Bone marrow (tissue), 2 donors: ENCODE data around the gene FAF1.

Source experiments
- DNase-seq, 2 donors: peaks; one replicate each; lab custom pipeline; 2025; lab: John Stamatoyannopoulos, UW

Gene FAF1

DNA sequence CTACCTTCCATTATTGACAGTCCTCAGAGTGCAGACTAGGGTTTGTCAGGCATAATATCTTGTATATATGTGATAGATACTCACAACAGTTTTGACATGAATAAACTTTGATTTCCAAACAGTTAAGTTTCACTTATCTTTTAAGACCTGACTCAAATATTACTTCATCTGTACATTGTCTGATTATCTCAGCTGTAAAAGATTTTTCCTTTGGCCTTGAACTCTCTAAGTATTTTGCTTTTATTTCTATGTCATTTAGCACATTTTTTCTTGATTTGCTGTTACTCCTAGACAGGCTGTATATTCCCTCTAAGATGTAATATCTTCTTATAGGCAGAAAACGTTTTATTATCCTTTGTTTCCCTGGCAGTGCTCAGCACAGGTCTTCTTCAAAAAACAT, 471.2 kb downstream of the FAF1 start:
- no peak for DNase-seq

DNA sequence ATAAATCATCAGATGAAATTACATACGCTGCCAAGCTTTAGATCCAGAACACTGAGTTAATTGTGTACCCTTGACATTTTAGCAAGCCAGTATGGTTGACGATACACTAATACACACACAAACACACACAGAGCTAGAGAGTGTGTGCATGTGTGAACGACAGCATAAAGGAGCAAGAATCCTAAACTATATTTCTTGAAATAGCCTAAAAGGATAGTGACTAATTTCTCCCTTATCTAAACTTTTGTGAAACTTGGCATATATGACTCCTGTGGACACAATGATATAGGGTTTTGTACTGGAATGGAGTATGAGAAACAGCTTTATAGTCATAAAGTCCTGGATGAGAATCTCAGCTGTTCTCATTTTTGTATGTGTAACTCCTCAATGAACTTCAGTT, 471.7 kb downstream of the FAF1 start:
- no peak for DNase-seq

DNA sequence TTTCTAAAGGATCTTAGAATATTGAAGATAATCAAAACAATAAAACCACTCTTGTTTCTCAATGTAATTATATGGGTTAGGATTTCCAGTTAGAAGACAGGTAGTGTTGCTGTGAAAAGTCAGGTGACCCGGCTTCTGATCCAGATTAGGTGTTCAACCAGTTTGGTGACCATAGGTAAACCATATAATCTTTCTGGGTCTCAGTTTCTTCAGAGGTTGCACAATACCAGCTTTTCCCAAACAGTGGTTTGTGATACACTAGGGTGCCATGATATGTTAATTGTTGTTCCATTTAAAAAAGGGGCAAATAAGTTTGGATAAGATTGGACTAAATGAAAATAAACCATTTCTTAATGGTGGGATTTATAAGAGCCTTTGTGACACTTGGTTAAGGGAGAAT, 472.3 kb downstream of the FAF1 start:
- no peak for DNase-seq

DNA sequence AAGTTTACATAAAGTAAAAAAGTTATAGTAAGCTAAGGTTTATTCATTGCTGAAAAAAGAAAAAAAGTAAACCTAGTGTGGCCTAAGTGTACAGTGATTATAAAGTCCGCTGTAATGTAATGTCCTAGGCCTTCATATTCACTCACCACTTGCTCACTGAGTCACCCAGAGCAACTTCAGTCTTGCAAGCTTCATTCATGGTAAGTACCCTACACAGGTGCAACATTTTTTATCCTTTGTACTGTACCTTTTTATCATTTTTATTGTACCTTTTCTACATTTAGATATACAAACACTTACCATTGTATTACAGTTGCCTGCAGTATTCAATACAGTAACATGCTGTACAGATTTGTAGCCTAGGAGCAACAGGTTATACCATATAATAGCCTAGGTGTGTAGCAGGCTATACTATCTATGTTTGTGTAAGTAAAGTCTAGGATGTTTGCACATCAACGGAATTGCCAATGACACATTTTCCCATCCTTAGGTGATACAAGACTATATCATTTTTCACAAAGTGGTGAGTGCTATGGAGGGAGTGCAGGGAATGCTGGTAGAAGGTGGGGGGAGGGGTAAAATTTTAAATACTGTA, 478.8 kb downstream of the FAF1 start:
- no peak for DNase-seq

DNA sequence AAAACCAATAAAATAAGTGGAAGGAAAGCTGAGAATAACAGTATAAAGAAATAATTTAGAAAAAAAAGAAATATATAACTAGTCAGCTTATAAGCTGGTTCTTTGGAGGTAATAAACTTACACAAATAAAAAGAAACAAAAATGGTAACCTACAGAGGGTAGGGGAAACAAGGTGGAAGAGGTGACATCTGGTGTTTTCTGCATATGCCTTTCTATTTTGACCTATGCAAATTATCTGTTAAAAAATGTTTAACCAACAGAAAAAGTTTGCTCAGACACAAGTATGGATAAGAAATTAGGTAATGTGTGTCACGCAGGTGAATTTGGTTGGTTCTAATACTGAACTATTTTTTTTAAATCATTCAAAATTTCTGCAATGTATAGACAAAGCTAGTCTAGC, 483.3 kb downstream of the FAF1 start:
- no peak for DNase-seq

DNA sequence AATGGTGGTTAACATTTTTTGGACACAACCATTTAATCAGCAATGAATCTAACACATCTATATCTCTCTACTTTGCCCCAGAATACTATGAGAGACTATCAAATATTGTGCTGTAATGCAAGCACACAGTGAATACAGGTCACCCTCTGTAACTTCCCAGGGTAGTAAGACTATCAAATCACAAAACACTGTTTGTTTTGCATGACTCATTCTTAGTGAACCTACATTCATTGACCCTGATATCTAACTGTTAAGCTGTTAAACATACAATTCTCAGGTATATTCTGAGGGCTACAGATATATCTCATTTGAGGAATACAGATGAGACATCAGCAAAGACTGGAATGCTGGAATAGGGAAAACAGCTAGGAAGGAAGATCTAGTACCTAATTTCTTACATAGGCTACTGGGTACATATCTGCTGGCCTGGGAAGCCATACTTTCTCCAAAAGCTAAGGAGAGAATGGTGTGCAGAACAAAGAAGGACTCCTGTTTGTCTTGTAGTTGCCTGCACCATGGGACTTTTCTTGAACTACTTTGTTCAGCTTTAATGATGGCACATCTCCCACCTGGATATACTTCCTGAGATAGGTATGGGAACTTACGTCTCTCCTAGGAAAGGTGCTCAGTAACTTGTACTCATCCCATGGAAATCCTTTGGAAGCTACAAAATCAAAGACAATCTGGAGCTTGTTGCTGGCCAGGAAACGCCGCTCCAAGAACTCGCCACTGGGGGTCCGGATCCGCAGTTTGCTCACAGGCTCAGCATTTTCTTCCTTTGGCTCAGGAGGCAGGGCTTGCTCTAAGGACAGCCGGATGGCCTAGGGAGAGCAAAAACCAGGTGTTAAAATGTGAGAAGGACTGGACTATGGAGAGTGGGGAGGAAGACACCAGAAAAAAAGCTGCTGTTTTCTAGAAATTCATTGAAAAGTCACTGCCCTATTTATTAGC, 484.9 kb downstream of the FAF1 start:
- DNase-seq: no peak

DNA sequence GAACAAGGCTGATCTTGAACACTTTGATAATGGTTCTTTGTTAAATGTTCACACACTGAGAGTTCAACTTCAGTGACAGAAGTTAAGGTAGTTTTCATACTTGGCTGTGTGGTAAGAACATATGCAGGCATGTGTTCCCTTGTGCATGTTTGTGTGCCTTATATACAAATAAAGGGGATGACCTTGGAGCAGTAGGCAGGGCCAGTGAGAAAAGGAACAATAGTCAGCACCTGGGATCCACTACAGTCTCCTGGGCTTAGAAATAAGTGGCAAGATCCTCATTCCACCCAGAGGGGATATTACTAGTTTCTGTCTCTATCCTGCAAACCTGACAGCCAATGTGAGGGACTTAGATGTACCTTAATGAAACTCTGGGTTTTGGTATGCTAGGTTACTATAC, 486.6 kb downstream of the FAF1 start:
- DNase-seq: no peak

DNA sequence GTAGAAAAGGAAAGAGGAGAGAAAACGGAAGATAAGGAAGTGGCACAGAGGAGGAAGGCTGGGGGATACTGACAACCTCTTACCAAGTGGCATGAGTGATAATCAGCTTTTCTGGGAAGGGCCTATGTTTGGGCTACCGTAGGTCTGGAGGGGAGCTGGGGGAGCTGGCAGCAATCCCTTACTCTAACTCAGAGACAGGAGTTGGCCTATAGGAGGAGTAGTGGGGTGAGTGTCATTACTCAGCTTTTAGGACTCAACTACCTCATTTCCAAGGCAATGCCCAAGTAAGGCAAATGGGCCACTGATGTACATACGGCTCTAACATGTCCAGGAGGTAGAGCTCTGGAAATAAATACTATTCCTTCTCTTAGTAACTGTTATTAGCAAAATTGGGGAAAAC, 488.1 kb downstream of the FAF1 start:
- no peak for DNase-seq

DNA sequence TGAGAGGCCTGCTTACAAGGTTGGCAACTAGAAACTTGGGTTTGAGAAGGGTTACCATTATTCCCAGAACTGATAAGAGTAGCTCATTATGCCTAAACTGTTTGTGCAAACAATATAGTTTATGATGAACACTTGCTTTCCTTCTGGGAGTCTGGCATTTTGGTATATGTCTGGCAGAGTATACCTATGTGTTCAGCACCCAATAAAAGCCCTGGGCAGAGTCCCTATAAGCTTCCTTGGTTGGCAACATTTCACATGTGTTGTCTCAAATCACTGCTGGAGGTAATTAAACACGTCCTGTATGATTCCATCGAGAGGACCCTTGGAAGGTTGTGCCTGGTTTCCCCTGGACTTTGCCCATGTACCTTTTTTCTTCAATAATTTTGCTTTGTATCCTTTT, 497.1 kb downstream of the FAF1 start:
- no peak for DNase-seq

DNA sequence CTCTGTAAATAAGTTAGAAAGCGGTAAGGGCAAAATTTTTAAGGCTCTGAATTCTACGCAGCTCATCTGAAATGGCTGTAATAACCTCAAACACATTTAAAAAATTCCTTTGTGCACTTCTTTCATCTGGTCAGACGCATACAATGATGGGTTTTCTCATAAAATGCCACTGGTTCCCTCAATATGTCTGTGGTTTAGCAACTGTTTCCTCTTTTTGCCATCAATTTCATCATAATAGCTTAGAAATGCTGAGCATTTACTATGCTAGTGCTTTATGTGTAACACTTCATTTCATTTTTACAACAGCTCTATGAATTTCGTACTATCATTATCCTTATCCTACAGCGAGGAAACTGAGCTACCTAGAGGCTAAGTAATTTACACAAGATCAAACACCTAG, 501.6 kb downstream of the FAF1 start:
- DNase-seq: peak in 1 of 2 donors; percentile 6

DNA sequence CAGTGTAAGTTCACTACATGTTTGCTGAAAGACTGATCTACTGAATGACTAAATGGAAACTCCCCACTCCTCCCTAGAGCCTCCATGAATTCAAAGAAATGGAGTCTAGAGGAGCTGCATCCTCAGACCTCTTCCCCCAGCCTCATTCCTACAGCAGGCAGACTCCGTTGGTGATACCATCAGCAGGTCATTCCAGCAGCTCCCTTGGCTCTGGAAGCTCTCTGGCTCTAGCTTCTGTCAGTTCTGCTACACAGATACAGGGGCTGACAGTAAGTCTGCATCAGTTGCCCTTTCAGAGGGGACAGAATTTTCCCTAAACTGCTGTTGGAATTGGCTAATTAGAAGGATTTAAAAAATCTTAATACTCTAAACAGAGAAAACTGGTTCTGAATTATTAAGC, 505.2 kb downstream of the FAF1 start:
- no peak for DNase-seq

DNA sequence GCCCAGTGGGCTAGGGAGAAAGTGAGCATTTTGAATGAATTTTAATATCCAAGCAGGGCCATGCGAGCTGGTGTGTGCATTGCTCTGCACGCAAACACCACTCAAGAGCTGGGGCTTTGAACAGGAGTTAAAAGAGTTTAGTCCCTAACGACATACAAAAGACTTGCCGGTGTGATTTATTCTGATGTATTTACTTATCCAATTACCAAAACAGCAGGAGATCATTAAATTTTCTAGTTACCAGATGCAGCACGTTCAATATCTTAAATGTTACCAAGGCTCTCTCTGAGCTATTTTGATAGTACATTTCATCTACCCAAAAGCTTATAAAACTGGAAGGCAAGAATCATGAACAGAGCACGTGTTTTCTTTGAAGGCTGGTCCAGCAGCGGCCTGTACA, 506.8 kb downstream of the FAF1 start:
- DNase-seq: no peak

DNA sequence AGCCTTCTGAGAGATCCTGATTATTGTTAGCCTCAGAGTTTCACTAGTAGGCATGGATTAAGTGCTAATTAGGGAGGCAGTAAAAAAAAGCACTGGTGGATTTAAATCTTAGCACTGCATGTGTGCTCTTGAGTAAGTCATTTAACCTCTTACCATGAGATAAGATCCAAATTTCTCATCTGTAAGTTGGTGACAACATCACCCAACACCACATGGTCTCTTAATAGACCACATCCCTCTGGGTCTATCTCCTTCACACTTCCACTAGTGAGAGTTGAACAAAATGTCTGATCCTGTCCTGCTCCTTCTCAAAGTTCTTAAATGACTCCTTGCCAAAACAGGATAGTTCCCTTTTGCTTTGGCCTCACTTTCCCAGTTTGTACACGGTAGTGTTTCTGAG, 507.4 kb downstream of the FAF1 start:
- no peak for DNase-seq

DNA sequence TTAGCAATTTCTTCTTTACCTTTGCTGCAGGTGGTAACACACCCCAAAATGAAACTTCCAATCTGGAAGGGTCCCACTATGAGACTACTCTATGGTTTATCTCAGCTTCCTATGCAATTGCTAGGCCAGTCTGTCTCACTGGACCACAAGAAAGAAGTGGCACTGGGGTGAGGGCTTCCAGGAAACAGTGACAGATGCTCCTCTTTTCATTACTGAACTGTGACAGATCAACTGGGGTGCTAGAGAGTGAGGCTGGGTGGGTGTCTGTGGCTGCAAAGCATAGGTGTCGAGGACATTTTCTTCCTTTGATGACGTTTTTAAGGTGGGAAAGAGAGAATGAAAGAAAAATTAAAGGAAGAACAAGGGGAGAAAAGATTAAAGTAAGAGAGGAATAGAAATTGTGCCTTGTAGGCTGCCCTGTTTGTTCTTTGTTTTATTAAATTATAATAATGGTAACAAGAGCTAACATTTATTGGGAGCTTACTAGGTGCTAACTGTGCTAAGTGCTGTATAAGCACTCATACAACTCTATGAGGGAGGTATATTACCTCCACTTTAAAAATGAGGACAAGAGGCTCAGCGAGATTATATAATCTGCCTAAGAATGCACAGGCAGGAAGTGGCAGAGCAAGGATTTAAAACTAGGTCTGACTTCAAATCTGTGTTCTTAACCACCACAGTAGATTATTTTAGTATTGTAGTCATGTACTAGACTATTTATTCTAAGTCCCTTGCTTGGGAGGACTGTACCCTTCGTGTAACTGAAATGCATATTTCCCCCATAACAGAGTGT, 509.0 kb downstream of the FAF1 start:
- no peak for DNase-seq

DNA sequence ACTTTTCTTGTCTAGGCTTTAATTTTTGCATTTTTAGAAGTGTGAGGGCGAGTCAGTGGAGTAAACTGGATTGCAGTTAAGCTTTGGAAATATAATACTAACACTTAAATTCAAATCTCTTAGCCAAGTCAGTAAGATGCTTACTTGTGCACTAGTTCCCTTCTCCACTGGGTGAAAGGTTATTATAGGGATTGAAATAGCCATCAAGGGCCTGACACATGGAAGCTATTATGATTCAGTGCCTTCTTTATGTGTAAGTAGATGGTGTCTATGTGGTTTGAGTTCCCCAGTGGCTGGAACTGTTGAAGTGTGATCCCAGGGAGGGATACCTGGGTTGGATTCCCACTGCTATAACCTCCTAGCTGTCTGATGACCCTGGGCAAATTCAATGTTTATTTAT, 512.1 kb downstream of the FAF1 start:
- DNase-seq: no peak

DNA sequence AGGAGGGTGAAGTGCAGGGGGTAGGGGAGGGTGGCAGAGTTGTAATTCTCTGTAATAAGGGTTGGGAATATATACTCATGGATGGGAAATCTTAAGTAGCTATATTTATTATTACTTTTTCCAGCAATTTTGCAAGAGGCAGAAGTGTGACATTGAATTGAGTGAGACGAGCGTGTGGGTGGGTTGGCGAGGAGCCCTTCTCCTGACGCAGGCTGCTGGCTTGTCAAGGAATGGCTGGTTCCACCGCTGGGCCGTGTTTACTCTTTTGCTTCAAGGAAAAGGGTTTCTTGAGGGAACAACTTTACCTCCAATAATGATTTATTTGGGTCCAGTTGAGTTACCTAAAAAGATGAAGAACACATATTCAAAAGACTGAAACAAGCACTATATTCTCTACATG, 518.9 kb downstream of the FAF1 start:
- DNase-seq: no peak

DNA sequence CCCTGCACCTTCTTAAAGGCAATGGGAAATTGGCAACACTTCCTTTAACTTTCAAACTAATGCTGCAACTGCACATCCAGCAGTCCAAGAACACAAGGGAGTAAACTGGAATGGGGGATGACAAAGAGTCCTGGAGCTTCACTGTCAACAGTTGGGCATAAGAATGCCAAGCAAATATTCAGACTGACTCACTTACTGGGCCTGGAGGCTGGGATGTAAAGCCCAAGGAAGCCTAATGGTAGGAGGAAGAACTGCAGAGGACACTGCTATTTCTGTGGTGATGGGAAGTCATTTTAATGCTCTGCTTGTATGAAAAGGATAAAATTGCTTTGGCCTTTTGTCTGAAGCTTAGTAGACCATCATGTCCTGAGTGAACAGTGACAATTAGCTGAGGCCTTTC, 521.1 kb downstream of the FAF1 start:
- DNase-seq: no peak

DNA sequence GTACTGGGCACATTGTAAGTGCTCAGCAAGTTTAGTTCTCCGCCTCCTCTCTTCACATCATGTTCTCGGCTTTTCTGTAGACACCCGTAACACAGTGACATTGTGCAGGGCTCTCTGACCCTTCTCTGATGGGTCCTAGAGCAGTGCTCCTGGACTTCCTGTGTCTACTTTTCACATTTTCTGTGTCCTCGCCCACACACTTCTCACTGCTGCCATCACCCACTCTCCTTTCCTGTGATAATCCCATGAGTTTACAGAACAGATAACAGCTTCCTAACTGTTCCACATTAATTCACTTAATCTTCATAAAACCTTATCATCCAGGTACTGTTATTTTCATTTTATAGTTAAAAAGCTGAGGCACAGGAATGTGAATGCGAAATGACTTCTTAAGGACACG, 523.6 kb downstream of the FAF1 start:
- DNase-seq: no peak

DNA sequence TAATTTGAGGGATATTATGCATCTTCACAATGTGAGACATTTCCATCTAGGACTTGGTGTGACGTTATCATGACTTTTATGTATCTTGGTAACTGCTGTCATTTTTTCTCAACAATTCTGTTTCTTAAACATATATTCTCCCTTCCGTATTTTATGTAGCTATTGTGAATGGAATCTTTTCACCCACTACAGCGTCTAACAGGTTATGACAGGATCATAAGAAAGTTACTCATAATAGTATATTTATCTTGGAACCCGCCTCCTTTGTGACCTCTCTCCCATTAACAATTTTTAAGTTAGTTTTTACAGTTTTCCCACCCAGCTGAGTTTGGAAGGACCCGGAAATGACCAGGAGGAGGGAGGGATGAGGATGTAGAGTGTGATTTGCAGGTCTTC, 530.1 kb downstream of the FAF1 start:
- DNase-seq: no peak

DNA sequence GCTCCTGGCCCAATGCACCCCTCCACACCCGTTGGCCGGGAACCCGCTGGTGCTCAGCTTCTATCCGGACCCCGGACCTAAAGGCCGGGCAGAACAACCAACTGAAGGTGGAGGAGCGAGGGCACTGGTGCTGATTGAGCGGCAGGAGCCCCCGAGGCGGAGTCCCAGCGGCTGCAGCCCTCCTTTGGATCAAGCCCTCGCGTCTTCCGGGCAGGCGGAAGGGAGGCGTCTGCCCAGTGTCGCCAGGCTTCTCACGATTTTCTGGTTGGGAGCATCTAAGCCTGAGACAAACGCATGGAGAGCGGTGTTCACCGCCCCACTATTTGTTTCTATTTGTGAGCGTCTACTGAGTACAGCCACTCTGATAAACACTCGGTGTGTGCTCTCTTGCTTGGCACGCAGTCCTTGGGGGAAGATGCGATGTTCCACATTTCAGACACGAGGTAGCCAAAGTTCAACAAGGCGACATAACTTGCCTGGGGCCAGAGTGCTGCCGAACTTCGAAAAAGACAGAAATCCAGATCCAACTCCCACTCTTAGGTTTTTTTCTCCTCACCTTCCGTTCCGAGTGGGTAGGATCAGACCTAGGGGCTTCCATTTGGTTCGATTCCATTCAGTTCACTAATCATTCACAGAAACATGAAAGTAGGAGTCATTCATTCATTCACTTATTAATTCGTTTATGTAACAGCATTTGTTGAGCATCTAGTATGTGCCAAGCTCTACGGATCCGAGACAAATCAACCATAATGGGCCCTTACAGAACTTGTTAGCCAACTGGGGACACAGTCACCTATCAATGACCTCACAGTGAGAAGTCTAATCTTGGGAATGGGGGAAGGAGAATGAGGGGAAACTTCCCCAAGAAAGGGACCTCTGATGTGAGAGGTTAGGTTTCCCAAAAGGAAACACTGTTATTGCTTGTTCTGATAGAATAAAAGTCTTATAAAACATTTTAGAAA, 532.0 kb downstream of the FAF1 start:
- no peak for DNase-seq

DNA sequence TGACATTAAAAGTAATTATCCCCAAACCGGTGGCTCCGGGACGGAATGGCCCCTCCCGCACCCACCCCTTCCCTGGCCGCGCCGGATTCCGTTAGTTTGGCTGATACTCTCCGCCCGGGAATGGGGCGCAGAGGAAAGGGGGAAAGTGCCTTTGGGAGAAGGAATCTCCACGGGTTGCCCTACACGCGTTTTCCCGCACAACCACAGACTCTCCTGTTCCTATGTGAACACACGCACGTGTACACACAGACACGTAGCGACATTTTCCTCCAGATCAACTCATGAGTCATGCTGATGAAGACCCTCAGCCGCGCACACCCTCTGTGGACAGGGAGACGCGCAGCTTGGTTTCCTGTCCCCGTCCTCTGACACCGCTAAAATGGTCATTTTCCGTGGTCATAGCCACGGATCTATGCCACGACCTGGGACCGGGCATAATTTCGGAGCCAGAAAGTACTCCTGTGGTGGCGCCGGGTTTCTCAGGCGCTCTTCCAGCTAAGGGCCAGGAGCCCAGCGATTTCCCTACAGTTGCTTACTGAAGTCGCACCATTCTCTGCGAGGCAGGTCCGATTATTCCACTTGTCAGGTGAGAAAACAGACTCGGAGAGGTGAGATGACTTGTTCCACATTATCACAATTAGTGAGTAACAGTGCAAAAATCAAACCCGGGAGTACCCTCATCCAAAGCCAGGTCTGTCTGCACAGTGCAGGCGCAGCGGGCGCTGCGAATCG, 532.8 kb downstream of the FAF1 start:
- DNase-seq: no peak
